ENCODE data around the gene ZNF275.
"Not testable (repeated sequence)": the region's sequence is repeated elsewhere in the genome, so short reads cannot be mapped to it uniquely, and the experiment has no call there.

Gene ZNF275

DNA sequence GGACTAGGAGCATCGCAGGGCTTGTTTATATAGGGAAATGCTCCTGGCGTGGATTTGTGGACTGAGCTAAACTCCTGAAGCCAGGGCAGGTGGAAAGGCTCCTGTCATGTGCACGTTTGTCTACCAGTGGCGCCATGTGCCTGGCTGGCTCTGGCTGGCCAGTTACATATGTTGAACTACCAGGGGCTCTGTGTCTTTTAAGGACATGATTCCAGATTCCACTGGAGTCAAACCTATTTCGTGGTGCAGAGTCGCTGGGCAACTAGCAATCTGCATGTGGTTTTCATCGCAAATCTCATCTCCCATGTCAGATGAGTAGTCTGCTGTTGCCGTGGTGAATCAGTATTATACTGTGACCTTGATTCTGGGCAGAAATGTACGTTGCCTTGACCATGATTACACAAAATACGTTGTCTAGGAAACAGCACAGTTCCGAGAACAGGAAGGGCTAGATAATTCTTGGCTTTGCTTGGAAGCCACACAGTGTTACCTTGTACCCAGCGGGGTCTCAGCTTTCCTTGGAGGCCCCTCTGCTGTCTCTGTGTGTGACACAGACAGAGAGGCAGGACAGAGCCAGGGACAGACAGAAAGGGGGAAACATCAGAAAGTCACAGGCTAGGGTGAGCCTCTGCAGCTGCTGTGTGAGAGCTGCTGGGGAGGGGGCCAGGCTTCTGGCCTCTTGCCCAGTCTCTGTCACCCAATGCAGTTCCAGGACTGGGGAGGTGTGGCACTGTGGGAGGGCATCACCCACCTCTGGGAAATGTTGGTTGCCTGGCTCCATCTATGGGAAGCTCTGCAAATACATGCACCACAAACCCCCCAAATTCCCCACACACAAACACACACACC, 48.0 kb downstream of the ZNF275 start:
- peak; percentile 37 for DNase-seq (ENCODE audit: low read depth, low spot score)

DNA sequence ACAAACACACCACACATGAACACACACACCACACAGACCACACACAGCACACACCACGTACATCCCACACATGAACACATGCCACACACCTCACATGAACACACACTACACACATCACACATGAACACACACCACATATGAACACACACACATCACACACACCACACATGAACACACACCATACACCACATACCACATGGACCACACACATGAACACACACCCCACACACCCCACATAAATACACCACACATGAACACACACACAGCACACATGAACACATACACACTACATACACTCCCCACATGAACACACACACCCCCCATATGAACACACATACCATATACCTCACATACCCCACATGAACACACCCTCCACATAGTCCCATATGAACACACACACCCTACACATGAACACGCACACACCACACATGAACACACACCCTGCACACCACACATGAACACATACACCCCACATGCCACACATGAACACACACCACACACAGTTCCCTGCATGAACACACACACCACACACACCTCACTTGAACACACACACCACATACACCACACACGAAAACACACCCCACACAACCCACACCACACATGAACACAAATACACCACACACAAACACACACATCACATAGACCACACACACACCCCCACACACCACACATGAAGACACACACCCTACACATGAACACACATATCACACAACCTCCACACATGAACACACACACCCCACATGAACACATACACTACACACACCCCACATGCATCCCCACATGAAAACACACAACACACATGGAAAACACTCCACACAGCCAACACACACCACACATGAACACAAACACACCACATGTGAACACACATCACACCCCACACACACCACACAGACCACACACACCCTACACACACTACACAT, 48.9 kb downstream of the ZNF275 start:
- no peak overlapping the region for H3K4me3 ChIP-seq (ENCODE audit: low read length)
- no peak for DNase-seq (ENCODE audit: low read depth, low spot score)

More for the DNA sequence above, 48.0 kb downstream of the ZNF275 start:
- no peak overlapping the region for H3K4me3 ChIP-seq (ENCODE audit: low read length)

- DNase-seq (ENCODE audit: low read depth, low spot score), result no peak
- no peak overlapping the region for H3K4me3 ChIP-seq (ENCODE audit: low read length)
These were observed 50.4 kb downstream of the ZNF275 start for GRCh38 chrX:153384390-153384789.

- DNase-seq (ENCODE audit: low read depth, low spot score); H3K4me3 ChIP-seq (ENCODE audit: low read length): not testable (repeated sequence)
These were observed 51.0 kb downstream of the ZNF275 start for GRCh38 chrX:153384973-153385372.

- DNase-seq (ENCODE audit: low read depth, low spot score), result no peak
These were observed 52.1 kb downstream of the ZNF275 start for GRCh38 chrX:153386097-153386496.

DNA sequence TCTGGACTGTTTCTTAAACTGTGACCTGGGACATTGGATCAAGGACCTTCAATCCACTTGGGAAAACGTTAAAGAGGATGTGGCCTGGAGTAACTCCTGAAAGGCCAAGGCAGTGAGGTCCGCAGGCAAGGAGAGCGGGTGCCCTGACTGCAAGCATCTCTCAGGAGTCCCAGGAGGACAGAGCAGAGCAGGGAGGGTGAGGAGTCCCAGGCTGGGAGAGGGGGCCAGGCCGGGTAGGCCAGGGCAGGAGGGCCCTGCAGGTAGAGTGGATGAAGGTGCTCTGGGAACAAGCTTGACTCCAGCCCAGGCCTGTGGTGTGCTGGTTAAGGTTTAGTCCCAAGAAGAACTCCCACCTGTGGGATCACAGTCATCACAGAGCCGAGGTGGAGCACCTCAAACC, 53.4 kb downstream of the ZNF275 start:
- DNase-seq (ENCODE audit: low read depth, low spot score), result no peak
- H3K4me3 ChIP-seq (ENCODE audit: low read length), result no peak overlapping the region

More at GRCh38 chrX:153386097-153386496, 52.1 kb downstream of the ZNF275 start:
- no peak overlapping the region for H3K4me3 ChIP-seq (ENCODE audit: low read length)

DNA sequence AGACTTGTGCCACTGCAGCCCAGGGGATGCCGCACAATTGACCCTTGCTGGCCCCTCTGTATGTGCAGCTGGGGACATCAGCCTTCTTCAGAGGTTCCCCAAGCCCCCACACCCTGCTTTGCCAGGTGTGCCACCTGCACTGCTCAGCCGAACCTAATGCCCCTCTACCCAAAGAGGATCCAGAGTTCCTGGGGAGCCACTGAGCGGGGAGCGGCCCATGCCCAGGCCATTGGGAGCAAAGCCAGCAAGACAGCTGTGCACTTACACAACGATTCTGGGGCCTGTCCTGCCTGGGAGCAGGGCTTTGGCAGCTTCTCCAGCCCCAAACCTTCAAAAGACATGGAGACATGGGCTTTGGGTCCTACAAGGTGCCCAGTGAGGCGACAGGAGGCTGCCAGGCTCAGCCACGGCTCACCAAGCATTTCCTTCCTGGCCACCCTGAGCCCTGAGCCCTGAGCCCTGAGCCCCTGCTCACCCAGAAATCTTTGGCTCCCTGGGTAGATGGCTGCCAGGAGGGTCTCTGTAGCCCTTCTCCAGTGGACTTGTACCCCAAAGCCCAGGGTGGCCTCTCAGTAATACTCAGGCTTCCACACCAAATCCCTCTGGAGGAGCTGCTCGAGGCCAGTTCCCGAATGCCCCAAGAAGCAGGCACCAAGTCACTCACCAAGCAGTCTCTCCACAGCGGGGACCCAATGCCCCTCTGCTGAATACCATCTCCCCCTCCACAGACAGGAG, 54.2 kb downstream of the ZNF275 start:
- DNase-seq (ENCODE audit: low read depth, low spot score), result no peak
- no peak overlapping the region for H3K4me3 ChIP-seq (ENCODE audit: low read length)

DNA sequence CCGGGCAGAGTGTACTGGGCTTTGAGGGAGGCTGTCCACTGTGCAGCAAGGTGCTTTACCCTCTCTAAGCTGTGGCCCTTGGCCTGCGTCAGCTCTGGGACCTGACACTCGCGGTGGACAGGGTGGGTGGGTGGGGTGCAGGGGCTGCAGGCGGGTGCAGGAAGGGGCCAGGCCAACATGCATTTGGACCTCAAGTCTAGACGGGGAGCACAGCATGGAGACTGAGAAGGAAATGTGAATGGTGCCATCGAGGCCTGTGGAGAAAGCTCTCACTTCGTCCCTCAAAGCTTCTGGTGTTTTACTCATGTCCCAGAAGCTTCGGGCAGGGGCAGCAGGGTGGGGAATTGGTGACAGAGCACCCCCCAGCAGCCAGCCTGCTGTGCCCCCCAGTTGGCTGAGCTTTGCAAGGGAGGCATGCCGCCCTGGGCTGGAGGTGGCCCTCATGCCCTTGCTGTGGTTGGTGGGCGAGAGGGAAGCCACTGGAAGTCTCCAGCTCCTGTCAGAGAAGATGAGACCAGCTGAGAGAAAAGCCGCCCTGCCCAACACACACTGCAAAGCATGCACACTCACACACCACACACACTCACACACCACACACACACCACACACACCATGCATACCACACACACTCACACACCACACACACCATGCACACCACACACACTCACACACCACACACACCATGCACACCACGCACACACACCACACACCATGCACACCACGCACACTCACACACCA, 54.9 kb downstream of the ZNF275 start:
- no peak overlapping the region for H3K4me3 ChIP-seq (ENCODE audit: low read length)
- no peak for DNase-seq (ENCODE audit: low read depth, low spot score)

- DNase-seq (ENCODE audit: low read depth, low spot score); H3K4me3 ChIP-seq (ENCODE audit: low read length): not testable (repeated sequence)
These were observed 55.5 kb downstream of the ZNF275 start for GRCh38 chrX:153389460-153389768.

GRCh38 chrX:153392642-153393321, 58.8 kb downstream of the ZNF275 start:
- DNase-seq (ENCODE audit: low read depth, low spot score), result no peak
- no peak overlapping the region for H3K4me3 ChIP-seq (ENCODE audit: low read length)

DNA sequence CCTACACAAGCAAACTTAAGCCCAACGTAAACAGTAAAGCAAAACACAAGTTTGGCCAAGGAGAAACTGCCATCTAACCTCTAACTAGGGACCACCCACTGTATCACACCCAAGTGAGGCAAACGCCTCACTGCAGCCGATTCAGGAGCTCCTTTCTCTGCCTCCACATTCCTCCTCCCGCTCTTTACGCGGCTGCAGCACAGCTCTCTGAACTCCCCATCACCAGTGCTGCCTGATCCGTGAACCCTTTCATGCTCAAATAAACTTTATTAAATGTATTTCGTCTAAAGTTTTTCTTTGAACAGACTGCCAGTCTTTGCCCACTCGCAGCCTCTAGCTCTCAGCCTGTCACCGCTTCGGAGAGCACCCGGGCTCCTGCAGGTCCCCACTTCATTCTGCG, 60.7 kb downstream of the ZNF275 start:
- no peak overlapping the region for H3K4me3 ChIP-seq (ENCODE audit: low read length)
- no peak for DNase-seq (ENCODE audit: low read depth, low spot score)

DNA sequence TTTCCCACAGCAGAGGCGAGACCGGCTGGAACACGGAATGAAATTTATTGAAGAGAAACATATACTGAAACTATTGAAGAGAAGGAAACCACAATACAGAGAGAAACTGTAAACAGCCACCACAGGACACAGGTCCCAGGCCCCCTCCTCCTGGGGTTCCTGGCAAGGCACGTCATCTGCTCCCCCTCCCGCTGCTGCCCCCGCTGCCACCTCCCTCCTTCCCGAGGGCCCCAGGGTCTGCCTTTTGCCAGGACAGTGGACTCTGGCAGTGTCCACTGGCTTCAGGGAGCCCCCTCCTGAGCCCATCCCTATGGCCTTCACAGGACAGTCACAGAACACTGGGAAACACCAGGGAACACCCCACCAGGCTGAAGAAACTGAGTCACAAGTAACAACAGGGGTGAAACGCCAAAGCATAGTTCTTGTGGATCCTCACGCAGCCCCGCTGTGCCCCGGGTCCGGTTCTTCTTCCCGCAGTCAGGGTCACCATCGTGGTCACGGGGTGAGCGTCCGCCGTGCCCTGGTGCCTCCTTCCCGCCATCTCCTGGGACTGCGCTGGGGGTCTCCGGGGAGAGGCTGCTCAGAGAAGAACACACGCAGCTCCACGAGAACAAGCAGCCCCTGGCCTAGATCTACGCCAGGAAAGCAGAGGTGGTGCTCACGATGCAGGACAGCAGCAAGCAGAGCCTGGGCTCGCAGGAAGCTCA, 61.8 kb downstream of the ZNF275 start:
- no peak for DNase-seq (ENCODE audit: low read depth, low spot score)
- H3K4me3 ChIP-seq (ENCODE audit: low read length), result no peak overlapping the region

GRCh38 chrX:153396320-153397195, 62.6 kb downstream of the ZNF275 start:
- no peak overlapping the region for H3K4me3 ChIP-seq (ENCODE audit: low read length)
- no peak for DNase-seq (ENCODE audit: low read depth, low spot score)

GRCh38 chrX:153397256-153397960, 63.5 kb downstream of the ZNF275 start:
- H3K4me3 ChIP-seq (ENCODE audit: low read length), result no peak overlapping the region
- no peak for DNase-seq (ENCODE audit: low read depth, low spot score)

GRCh38 chrX:153398275-153398960, 64.5 kb downstream of the ZNF275 start:
- H3K4me3 ChIP-seq (ENCODE audit: low read length), result no peak overlapping the region
- no peak for DNase-seq (ENCODE audit: low read depth, low spot score)
